Stimulated activated memory B cell treated with anti-CD40 and anti-IgM and Interleukin-4, amounts not matched to agents 10 μg/mL and 1 μg/mL and 100 μg/mL, for 72 hours (primary cell): ENCODE results near the gene KEL.
A peak's percentile ranks its signal among the peaks of the same experiment; 100 is the strongest.
"Not testable (repeated sequence)": the region's sequence is repeated elsewhere in the genome, so short reads cannot be mapped to it uniquely, and the experiment has no call there.

Experiments used
- ATAC-seq: fragments of 150-1000 bp; cut with Tn5 transposase; 2 replicates; pipeline ENCODE4 v1.10.0; 2021
- H3K27ac Mint-ChIP-seq: one replicate; pipeline ENCODE4 v1.8.0; 2022; ENCODE audit warnings: mild to moderate bottlenecking, mixed read lengths
- H3K27me3 Mint-ChIP-seq: one replicate; pipeline ENCODE4 v1.8.0; 2022; ENCODE audit warnings: mixed read lengths
- H3K36me3 Mint-ChIP-seq: one replicate; pipeline ENCODE4 v1.8.0; 2022; ENCODE audit warnings: mixed read lengths
- H3K4me1 Mint-ChIP-seq: one replicate; pipeline ENCODE4 v1.8.0; 2022; ENCODE audit warnings: mixed read lengths
- H3K4me3 Mint-ChIP-seq: one replicate; pipeline ENCODE4 v1.8.0; 2022; ENCODE audit warnings: mild to moderate bottlenecking, moderate library complexity, mixed read lengths
- H3K9me3 Mint-ChIP-seq: one replicate; pipeline ENCODE4 v1.8.0; 2022; ENCODE audit warnings: mixed read lengths

KEL gene

GRCh38 chr7:142961973-142962926 lies at the start of gene KEL:
KEL (minus strand) TSS chr7:142962363; CDS start chr7:142962206, 157 bp downstream.
- Mint-ChIP-seq H3K36me3 (no peaks in the 10 kb centered on the region), H3K27ac (no peak within 1 kb of the TSS), H3K4me1 (peaks cover under 1% of the 10 kb centered on the region), H3K4me3 (no peak within 1 kb of the TSS), H3K27me3 (peaks cover 57% of the 10 kb centered on the region), H3K9me3 (no peaks in the 10 kb centered on the region)
- ATAC-seq, result no peak

GRCh38 chr7:143008007-143008901 lies 46.1 kb upstream of the KEL start:
- H3K4me1 Mint-ChIP-seq, result peaks cover 28% of the 10 kb centered on the region
- H3K27ac Mint-ChIP-seq, result no peak overlapping the region
- ATAC-seq, result peak; percentile 91
- peaks cover 3% of the 10 kb centered on the region for H3K9me3 Mint-ChIP-seq
- H3K27me3 Mint-ChIP-seq, result no peaks in the 10 kb centered on the region
- H3K36me3 Mint-ChIP-seq, result no peaks in the 10 kb centered on the region
- H3K4me3 Mint-ChIP-seq, result no peak overlapping the region

- no peak for ATAC-seq
- Mint-ChIP-seq H3K9me3 (no peaks in the 10 kb centered on the region), H3K36me3 (no peaks in the 10 kb centered on the region), H3K4me3 (no peak overlapping the region), H3K27ac (no peak overlapping the region), H3K27me3 (no peaks in the 10 kb centered on the region), H3K4me1 (peaks cover 23% of the 10 kb centered on the region)
These were observed 43.6 kb upstream of the KEL start for GRCh38 chr7:143005632-143006260.

GRCh38 chr7:143003393-143004051 lies 41.4 kb upstream of the KEL start:
- ATAC-seq, result peak; percentile 78
- Mint-ChIP-seq H3K27me3 (no peaks in the 10 kb centered on the region), H3K27ac (peak overlapping the region; percentile 59), H3K36me3 (no peaks in the 10 kb centered on the region), H3K9me3 (no peaks in the 10 kb centered on the region), H3K4me1 (peaks cover 11% of the 10 kb centered on the region), H3K4me3 (peak overlapping the region; percentile 81)

GRCh38 chr7:143002898-143003297 lies 40.7 kb upstream of the KEL start:
- peak overlapping the region; percentile 59 for H3K27ac Mint-ChIP-seq

GRCh38 chr7:143002106-143002505 lies 39.9 kb upstream of the KEL start:
- Mint-ChIP-seq H3K9me3 (no peaks in the 10 kb centered on the region), H3K27me3 (no peaks in the 10 kb centered on the region), H3K27ac (no peak overlapping the region), H3K36me3 (no peaks in the 10 kb centered on the region), H3K4me3 (no peak overlapping the region), H3K4me1 (peaks cover 11% of the 10 kb centered on the region)
- no peak for ATAC-seq

More at GRCh38 chr7:143002898-143003297, 40.7 kb upstream of the KEL start:
- ATAC-seq, result no peak
- H3K4me3 Mint-ChIP-seq, result peak overlapping the region; percentile 81
- H3K27me3 Mint-ChIP-seq, result no peaks in the 10 kb centered on the region
- no peaks in the 10 kb centered on the region for H3K36me3 Mint-ChIP-seq
- no peaks in the 10 kb centered on the region for H3K9me3 Mint-ChIP-seq
- peaks cover 11% of the 10 kb centered on the region for H3K4me1 Mint-ChIP-seq

GRCh38 chr7:143000648-143001047 lies 38.5 kb upstream of the KEL start:
- no peaks in the 10 kb centered on the region for H3K9me3 Mint-ChIP-seq
- no peak overlapping the region for H3K27ac Mint-ChIP-seq
- peaks cover 14% of the 10 kb centered on the region for H3K4me1 Mint-ChIP-seq
- no peak overlapping the region for H3K4me3 Mint-ChIP-seq
- no peaks in the 10 kb centered on the region for H3K36me3 Mint-ChIP-seq
- no peak for ATAC-seq
- no peaks in the 10 kb centered on the region for H3K27me3 Mint-ChIP-seq

GRCh38 chr7:142999793-143000192 lies 37.6 kb upstream of the KEL start:
- Mint-ChIP-seq H3K4me1 (peaks cover 21% of the 10 kb centered on the region), H3K4me3 (no peak overlapping the region), H3K27ac (no peak overlapping the region), H3K9me3 (no peaks in the 10 kb centered on the region), H3K36me3 (no peaks in the 10 kb centered on the region), H3K27me3 (no peaks in the 10 kb centered on the region)
- ATAC-seq, result no peak

- ATAC-seq, result no peak
- H3K36me3 Mint-ChIP-seq, result no peaks in the 10 kb centered on the region
- H3K4me1 Mint-ChIP-seq, result peaks cover 21% of the 10 kb centered on the region
- no peak overlapping the region for H3K4me3 Mint-ChIP-seq
- H3K9me3 Mint-ChIP-seq, result peaks cover 2% of the 10 kb centered on the region
- no peak overlapping the region for H3K27ac Mint-ChIP-seq
- no peaks in the 10 kb centered on the region for H3K27me3 Mint-ChIP-seq
These were observed 36.8 kb upstream of the KEL start for GRCh38 chr7:142998966-142999365.

GRCh38 chr7:142997456-142997989 lies 35.4 kb upstream of the KEL start:
- Mint-ChIP-seq H3K4me3 (no peak overlapping the region), H3K27me3 (no peaks in the 10 kb centered on the region), H3K27ac (no peak overlapping the region), H3K36me3 (no peaks in the 10 kb centered on the region), H3K9me3 (peaks cover 6% of the 10 kb centered on the region), H3K4me1 (peaks cover 10% of the 10 kb centered on the region)
- no peak for ATAC-seq

- Mint-ChIP-seq H3K4me3 (no peak overlapping the region), H3K4me1 (peaks cover 10% of the 10 kb centered on the region), H3K9me3 (peaks cover 6% of the 10 kb centered on the region), H3K27ac (no peak overlapping the region), H3K36me3 (no peaks in the 10 kb centered on the region), H3K27me3 (peaks cover 21% of the 10 kb centered on the region)
- no peak for ATAC-seq
These were observed 30.3 kb upstream of the KEL start for GRCh38 chr7:142992427-142992826.

GRCh38 chr7:142984297-142984696 lies 22.1 kb upstream of the KEL start:
- Mint-ChIP-seq H3K4me3 (no peak overlapping the region), H3K36me3 (no peaks in the 10 kb centered on the region), H3K27ac (no peak overlapping the region), H3K27me3 (peaks cover 41% of the 10 kb centered on the region), H3K9me3 (peaks cover 2% of the 10 kb centered on the region), H3K4me1 (no peaks in the 10 kb centered on the region)
- ATAC-seq, result no peak

GRCh38 chr7:142983825-142984224 lies 21.7 kb upstream of the KEL start:
- no peaks in the 10 kb centered on the region for H3K4me1 Mint-ChIP-seq
- ATAC-seq, result no peak
- no peaks in the 10 kb centered on the region for H3K36me3 Mint-ChIP-seq
- peaks cover 41% of the 10 kb centered on the region for H3K27me3 Mint-ChIP-seq
- no peak overlapping the region for H3K4me3 Mint-ChIP-seq
- peaks cover 2% of the 10 kb centered on the region for H3K9me3 Mint-ChIP-seq
- no peak overlapping the region for H3K27ac Mint-ChIP-seq

GRCh38 chr7:142978402-142978801 lies 16.2 kb upstream of the KEL start:
- peaks cover 24% of the 10 kb centered on the region for H3K27me3 Mint-ChIP-seq
- not testable (repeated sequence) for H3K27ac Mint-ChIP-seq, H3K9me3 Mint-ChIP-seq, ATAC-seq, H3K36me3 Mint-ChIP-seq, H3K4me3 Mint-ChIP-seq, H3K4me1 Mint-ChIP-seq
